HL-60 (cell line): Measurements from ENCODE around the gene TMED9.
A peak's percentile ranks its signal among the peaks of the same experiment; 100 is the strongest.

ENCODE experiments used
- DNase-seq, 2 experiments: peaks; one replicate each; pipeline ENCODE4 v3.0.0-alpha.2; 2010 to 2020; ENCODE audit warnings: low read depth in 1 of 2, low spot score in 1 of 2
- H3K27ac ChIP-seq: fragments of 250-450 bp; sonication (Bioruptor Pico); replicated peaks from 2 replicates; pipeline ENCODE4 v1.5.1; 2020; ENCODE audit warnings: mild to moderate bottlenecking, moderate library complexity
- H3K27me3 ChIP-seq: fragments of 250-450 bp; sonication (Bioruptor Pico); 2 replicates; pipeline ENCODE4 v1.5.1; 2021; ENCODE audit warnings: mild to moderate bottlenecking, moderate library complexity; ENCODE audit not compliant: insufficient read depth, poor library complexity, severe bottlenecking
- H3K4me3 ChIP-seq: replicated peaks from 2 replicates; pipeline ENCODE4 v1.5.1; 2011; ENCODE audit warnings: mild to moderate bottlenecking, control low read depth, low read length; ENCODE audit not compliant: insufficient read depth
- CTCF ChIP-seq: IDR thresholded peaks from one replicate; pipeline ENCODE4 v1.5.1; 2011; ENCODE audit warnings: low read length, control low read depth, inconsistent platforms; ENCODE audit not compliant: insufficient read depth
- GABPA ChIP-seq: IDR thresholded peaks from 2 replicates; pipeline ENCODE4 v1.6.1; 2012; ENCODE audit warnings: low read depth
- POLR2AphosphoS5 ChIP-seq: IDR thresholded peaks from 2 replicates; pipeline ENCODE4 v1.6.1; 2012; ENCODE audit warnings: low read depth
- REST ChIP-seq: IDR thresholded peaks from 2 replicates; pipeline ENCODE4 v1.6.1; 2012; ENCODE audit warnings: low read depth; ENCODE audit not compliant: insufficient replicate concordance
- SPI1 ChIP-seq: IDR thresholded peaks from 2 replicates; pipeline ENCODE4 v1.6.1; 2012; ENCODE audit warnings: low read depth, mild to moderate bottlenecking, borderline replicate concordance
- long read RNA-seq: library from polyadenylated mRNA; unstranded; transcript quantifications from one replicate; pipeline ENCODE4 v2.0.0, GENCODE V29; 2020

Gene TMED9
- long read RNA-seq, transcript TMED9-201 (5 exons, 1,473 nt): major isoform, 2,061 of 2,085 reads
- long read RNA-seq, partial matches to known transcripts: 0 of 2,085 reads
- long read RNA-seq, other reads (novel, unspliced or antisense): 16 of 2,085 reads

- peak within 1 kb of the TSS; percentile 88 for H3K27ac ChIP-seq
- DNase-seq: peak; percentile 70 to 87
These were observed at the start of gene TMED9 for GRCh38 chr5:177592010-177592834. TSS of gene TMED9 (plus strand) at chr5:177592203. CDS start at chr5:177592215, 12 bp downstream.

GRCh38 chr5:177542816-177543465, 49.1 kb upstream of the TMED9 start:
- H3K4me3 ChIP-seq: no peak overlapping the region
- DNase-seq: no peak
- TF ChIP-seq GABPA: no peak
- TF ChIP-seq REST: no peak
- no peak for TF ChIP-seq SPI1
- TF ChIP-seq CTCF: no peak
- TF ChIP-seq POLR2AphosphoS5: no peak
- H3K27me3 ChIP-seq: no peaks in the 10 kb centered on the region
- peak overlapping the region; percentile 12; the same call in 1 of the 2 replicates for H3K27ac ChIP-seq

More at GRCh38 chr5:177592010-177592834, at the start of gene TMED9:
- TF ChIP-seq CTCF: no peak
- peak; percentile 21; the same call in 1 of the 2 replicates for TF ChIP-seq SPI1
- TF ChIP-seq POLR2AphosphoS5: peak; percentile 82
- no peak for TF ChIP-seq GABPA
- peak; percentile 42 for TF ChIP-seq REST
- H3K4me3 ChIP-seq: peak within 1 kb of the TSS; percentile 99
- H3K27me3 ChIP-seq: no peaks in the 10 kb centered on the region

- Histone ChIP-seq H3K4me3 (no peak overlapping the region), H3K27ac (peak overlapping the region; percentile 60)
- DNase-seq: peak; percentile 81 to 86
These were observed 46.3 kb upstream of the TMED9 start for GRCh38 chr5:177545487-177546257.

More at GRCh38 chr5:177545487-177546257, 46.3 kb upstream of the TMED9 start:
- H3K27me3 ChIP-seq: no peaks in the 10 kb centered on the region
- TF ChIP-seq CTCF (no peak), POLR2AphosphoS5 (no peak), GABPA (no peak), REST (no peak), SPI1 (no peak)
